Neural progenitor cell (in vitro differentiated cells): ENCODE measurements around the gene HDAC1. TPM values are rescaled to one million over a fixed set of nuclear protein-coding genes. Genes with fewer than 3 reads are reported as not detected.

Experiments used
- DNase-seq: peaks from one replicate; pipeline ENCODE4 v3.0.0-alpha.2; 2016; ENCODE audit warnings: low spot score
- H2AFZ ChIP-seq: fragments of 200-600 bp; sonication (generic); replicated peaks from 2 replicates; pipeline ENCODE4 v1.6.1; 2016; ENCODE audit warnings: antibody characterized with exemption
- H3F3A ChIP-seq: fragments of 200-600 bp; sonication (generic); 2 replicates; pipeline ENCODE4 v1.6.1; 2016; ENCODE audit warnings: antibody characterized with exemption, low read depth
- H3K27ac ChIP-seq: fragments of 200-600 bp; sonication (generic); 2 replicates; pipeline ENCODE4 v1.5.1; 2016; ENCODE audit warnings: mild to moderate bottlenecking
- H3K27me3 ChIP-seq: fragments of 200-600 bp; sonication (generic); 2 replicates; pipeline ENCODE4 v1.6.1; 2016; ENCODE audit warnings: mild to moderate bottlenecking, moderate library complexity
- H3K36me3 ChIP-seq: fragments of 200-600 bp; sonication (generic); 2 replicates; pipeline ENCODE4 v1.5.1; 2016
- H3K4me1 ChIP-seq: fragments of 200-600 bp; sonication (generic); 2 replicates; pipeline ENCODE4 v1.6.1; 2016; ENCODE audit warnings: mixed run types
- H3K4me2 ChIP-seq: fragments of 200-600 bp; sonication (generic); 2 replicates; pipeline ENCODE4 v1.6.1; 2016
- H3K4me3 ChIP-seq: fragments of 200-600 bp; sonication (generic); 2 replicates; pipeline ENCODE4 v1.5.1; 2016
- H3K79me2 ChIP-seq: fragments of 200-600 bp; sonication (generic); 2 replicates; pipeline ENCODE4 v1.6.1; 2016; ENCODE audit warnings: low read depth
- H3K9ac ChIP-seq: fragments of 200-600 bp; sonication (generic); 2 replicates; pipeline ENCODE4 v1.6.1; 2016
- H3K9me3 ChIP-seq: fragments of 200-600 bp; sonication (generic); 2 replicates; pipeline ENCODE4 v1.5.1; 2016; ENCODE audit warnings: low read depth
- H4K20me1 ChIP-seq: fragments of 200-600 bp; sonication (generic); 2 replicates; pipeline ENCODE4 v1.6.1; 2016; ENCODE audit warnings: low read depth
- H3K27ac Mint-ChIP-seq: 3 replicates; pipeline ENCODE4 v1.8.0; 2021; ENCODE audit warnings: mixed read lengths
- H3K27me3 Mint-ChIP-seq: 2 replicates; pipeline ENCODE4 v1.8.0; 2022; ENCODE audit warnings: low read depth, mild to moderate bottlenecking, inconsistent platforms, moderate library complexity, mixed read lengths; ENCODE audit not compliant: insufficient read depth
- H3K36me3 Mint-ChIP-seq: 3 replicates; pipeline ENCODE4 v1.8.0; 2021; ENCODE audit warnings: mixed read lengths
- H3K4me1 Mint-ChIP-seq: 3 replicates; pipeline ENCODE4 v1.8.0; 2021; ENCODE audit warnings: mixed read lengths
- H3K4me3 Mint-ChIP-seq: 3 replicates; pipeline ENCODE4 v1.8.0; 2021; ENCODE audit warnings: mild to moderate bottlenecking, moderate library complexity, mixed read lengths
- H3K9me3 Mint-ChIP-seq: 3 replicates; pipeline ENCODE4 v1.8.0; 2020; ENCODE audit warnings: mixed read lengths
- CTCF ChIP-seq: fragments of 200-600 bp; sonication (generic); IDR thresholded peaks from 2 replicates; pipeline ENCODE4 v1.5.1; 2017; ENCODE audit warnings: antibody characterized with exemption, mild to moderate bottlenecking
- EZH2 ChIP-seq: fragments of 200-600 bp; sonication (generic); IDR thresholded peaks from 2 replicates; pipeline ENCODE4 v1.6.1; 2017; ENCODE audit warnings: antibody characterized with exemption, mild to moderate bottlenecking, moderate library complexity
- EZH2phosphoT487 ChIP-seq: fragments of 200-600 bp; sonication (generic); IDR thresholded peaks from 2 replicates; pipeline ENCODE4 v1.6.1; 2017; ENCODE audit warnings: antibody characterized with exemption
- total RNA-seq: library from RNA; depleted of rRNA; stranded (reverse); fragments of >200 nt; gene quantifications from 2 replicates; pipeline ENCODE4 v1.2.3, GENCODE V29; 2015; ENCODE audit warnings: low replicate concordance

HDAC1 gene
- total RNA-seq, 1 donor from 2014 or later, result 129 TPM

- Histone ChIP-seq H3F3A (peaks cover 29% of the 10 kb centered on the region), H3K36me3 (no peaks in the 10 kb centered on the region), H3K79me2 (peaks cover 5% of the 10 kb centered on the region), H3K4me3 (no peak overlapping the region), H2AFZ (no peak overlapping the region), H3K9me3 (no peaks in the 10 kb centered on the region), H3K4me1 (peaks cover 18% of the 10 kb centered on the region), H3K27ac (no peak overlapping the region), H3K4me2 (no peak overlapping the region), H4K20me1 (no peaks in the 10 kb centered on the region), H3K27me3 (no peaks in the 10 kb centered on the region), H3K9ac (no peak overlapping the region)
- peaks cover 27% of the 10 kb centered on the region for H3K4me1 Mint-ChIP-seq
- no peaks in the 10 kb centered on the region for H3K36me3 Mint-ChIP-seq
- TF ChIP-seq EZH2, result no peak
- no peak for TF ChIP-seq CTCF
- no peak for TF ChIP-seq EZH2phosphoT487
- peaks cover 7% of the 10 kb centered on the region for H3K27me3 Mint-ChIP-seq
- peak overlapping the region; percentile 15 for H3K4me3 Mint-ChIP-seq
- DNase-seq, result no peak
- no peaks in the 10 kb centered on the region for H3K9me3 Mint-ChIP-seq
- no peak overlapping the region for H3K27ac Mint-ChIP-seq
Observed at GRCh38 chr1:32247452-32247851, 44.4 kb upstream of the HDAC1 start.

GRCh38 chr1:32247983-32248889 is 43.6 kb upstream of the HDAC1 start:
- Mint-ChIP-seq H3K36me3 (no peaks in the 10 kb centered on the region), H3K4me1 (peaks cover 23% of the 10 kb centered on the region), H3K4me3 (no peak overlapping the region), H3K27me3 (peaks cover 7% of the 10 kb centered on the region), H3K9me3 (no peaks in the 10 kb centered on the region), H3K27ac (no peak overlapping the region)
- peaks cover 12% of the 10 kb centered on the region for H3K4me1 ChIP-seq
- H4K20me1 ChIP-seq, result no peaks in the 10 kb centered on the region
- TF ChIP-seq EZH2, result no peak
- no peak for TF ChIP-seq EZH2phosphoT487
- TF ChIP-seq CTCF, result peak; percentile 84
- peak overlapping the region; percentile 87 for H2AFZ ChIP-seq
- H3K27ac ChIP-seq, result no peak overlapping the region
- peak; percentile 91 for DNase-seq
- peak overlapping the region; percentile 51 for H3K4me3 ChIP-seq
- H3K36me3 ChIP-seq, result no peaks in the 10 kb centered on the region
- H3K9me3 ChIP-seq, result no peaks in the 10 kb centered on the region
- peaks cover 22% of the 10 kb centered on the region for H3F3A ChIP-seq
- H3K27me3 ChIP-seq, result no peaks in the 10 kb centered on the region
- H3K4me2 ChIP-seq, result peak overlapping the region; percentile 85
- peaks cover 3% of the 10 kb centered on the region for H3K79me2 ChIP-seq
- no peak overlapping the region for H3K9ac ChIP-seq

GRCh38 chr1:32249831-32250525 is 41.9 kb upstream of the HDAC1 start:
- H3K4me1 Mint-ChIP-seq, result peaks cover 23% of the 10 kb centered on the region
- Histone ChIP-seq H3K4me1 (peaks cover 12% of the 10 kb centered on the region), H3K27ac (no peak overlapping the region)

More at GRCh38 chr1:32249831-32250525, 41.9 kb upstream of the HDAC1 start:
- H4K20me1 ChIP-seq, result no peaks in the 10 kb centered on the region
- Mint-ChIP-seq H3K27ac (peak overlapping the region; percentile 81), H3K4me3 (no peak overlapping the region), H3K9me3 (no peaks in the 10 kb centered on the region), H3K36me3 (no peaks in the 10 kb centered on the region), H3K27me3 (peaks cover 8% of the 10 kb centered on the region)
- H3F3A ChIP-seq, result peaks cover 22% of the 10 kb centered on the region
- TF ChIP-seq CTCF (no peak), EZH2phosphoT487 (no peak), EZH2 (no peak)
- H3K4me3 ChIP-seq, result no peak overlapping the region
- no peaks in the 10 kb centered on the region for H3K79me2 ChIP-seq
- no peak overlapping the region for H3K4me2 ChIP-seq
- H3K9me3 ChIP-seq, result no peaks in the 10 kb centered on the region
- no peak overlapping the region for H3K9ac ChIP-seq
- H3K36me3 ChIP-seq, result no peaks in the 10 kb centered on the region
- H3K27me3 ChIP-seq, result no peaks in the 10 kb centered on the region
- no peak for DNase-seq
- H2AFZ ChIP-seq, result no peak overlapping the region
